PC-9 (cell line): Measurements from ENCODE around the gene RXRB. TPM values are rescaled to one million over a fixed set of nuclear protein-coding genes. Genes with fewer than 3 reads are reported as not detected.

Experiments used
- BruUV-seq: library from RNA; stranded (reverse); fragments of 400-500 nt; replicated peaks from 2 replicates; lab custom pipeline; 2021; lab: Mats Ljungman, UMichigan
- CTCF ChIA-PET: fragments of 300-600 bp; sonication (Branson Sonifier 250); formaldehyde crosslinking; loops from one replicate; lab custom pipeline; 2022; ENCODE audit warnings: antibody characterized with exemption; lab: Charles Lee
- POLR2A ChIA-PET: fragments of 300-600 bp; sonication (Branson Sonifier 250); formaldehyde crosslinking; loops from one replicate; lab custom pipeline; 2022; ENCODE audit warnings: antibody characterized with exemption; ENCODE audit not compliant: unreplicated experiment; lab: Charles Lee
- DNase-seq, 2 experiments: peaks; one replicate each; pipeline versions ENCODE4 v3.0.0 to v3.0.0-alpha.2; 2015 to 2022; ENCODE audit warnings: mixed read lengths in 1 of 2
- H2AFZ ChIP-seq: fragments of 200-600 bp; sonication (generic); 2 replicates; pipeline ENCODE4 v1.8.1; 2017; ENCODE audit warnings: antibody characterized with exemption
- H3F3A ChIP-seq: fragments of 200-600 bp; sonication (generic); 2 replicates; pipeline ENCODE4 v1.8.1; 2017; ENCODE audit warnings: antibody characterized with exemption, mild to moderate bottlenecking, low read depth; ENCODE audit not compliant: insufficient read depth
- H3K27ac ChIP-seq: fragments of 200-600 bp; sonication (generic); 2 replicates; pipeline ENCODE4 v1.6.1; 2016; ENCODE audit warnings: mixed run types
- H3K27me3 ChIP-seq: fragments of 200-600 bp; sonication (generic); 2 replicates; pipeline ENCODE4 v1.6.1; 2016; ENCODE audit warnings: low read depth, mixed run types; ENCODE audit not compliant: insufficient read depth
- H3K36me3 ChIP-seq: fragments of 200-600 bp; sonication (generic); 2 replicates; pipeline ENCODE4 v1.6.1; 2016; ENCODE audit warnings: low read depth, mixed run types
- H3K4me1 ChIP-seq: fragments of 200-600 bp; sonication (generic); replicated peaks from 2 replicates; pipeline ENCODE4 v1.6.1; 2016; ENCODE audit warnings: mixed run types; ENCODE audit not compliant: insufficient read depth
- H3K4me2 ChIP-seq: fragments of 200-600 bp; sonication (generic); 2 replicates; pipeline ENCODE4 v1.6.1; 2017; ENCODE audit warnings: mixed run types
- H3K4me3 ChIP-seq: fragments of 200-600 bp; sonication (generic); 2 replicates; pipeline ENCODE4 v1.6.1; 2016; ENCODE audit warnings: mixed run types
- H3K79me2 ChIP-seq: fragments of 200-600 bp; sonication (generic); 2 replicates; pipeline ENCODE4 v1.6.1; 2017; ENCODE audit warnings: low read depth, mixed run types
- H3K9me2 ChIP-seq: fragments of 200-600 bp; sonication (generic); 2 replicates; pipeline ENCODE4 v1.8.1; 2017; ENCODE audit warnings: mild to moderate bottlenecking; ENCODE audit not compliant: insufficient read depth
- H3K9me3 ChIP-seq: fragments of 200-600 bp; sonication (generic); 2 replicates; pipeline ENCODE4 v1.8.1; 2016; ENCODE audit warnings: low read depth; ENCODE audit not compliant: insufficient read depth
- H4K20me1 ChIP-seq: fragments of 200-600 bp; sonication (generic); 2 replicates; pipeline ENCODE4 v1.8.1; 2017; ENCODE audit not compliant: insufficient read depth
- EZH2 ChIP-seq: fragments of 200-600 bp; sonication (generic); IDR thresholded peaks from 2 replicates; pipeline ENCODE4 v1.8.0; 2017; ENCODE audit warnings: antibody characterized with exemption, low read depth
- intact Hi-C: fragments of 100-400 bp; cut with micrococcal nuclease; formaldehyde crosslinking; loops from one replicate; pipeline ENCODE4 v1.10.0; 2022; ENCODE audit not compliant: unreplicated experiment
- total RNA-seq: library from RNA; stranded (reverse); gene quantifications from 2 replicates; pipeline ENCODE4 v1.2.3, GENCODE V29; 2021
- TF ChIP-seq, protein P1 (sequence below): fragments of 200-600 bp; sonication (generic); conservative IDR thresholded peaks from 2 replicates; pipeline ENCODE4 v1.6.1; 2017; ENCODE audit warnings: mixed run types, antibody characterized with exemption, mild to moderate bottlenecking, moderate library complexity

RXRB gene
- total RNA-seq, 1 experiment from 2014 or later: 49.8 TPM

DNA sequence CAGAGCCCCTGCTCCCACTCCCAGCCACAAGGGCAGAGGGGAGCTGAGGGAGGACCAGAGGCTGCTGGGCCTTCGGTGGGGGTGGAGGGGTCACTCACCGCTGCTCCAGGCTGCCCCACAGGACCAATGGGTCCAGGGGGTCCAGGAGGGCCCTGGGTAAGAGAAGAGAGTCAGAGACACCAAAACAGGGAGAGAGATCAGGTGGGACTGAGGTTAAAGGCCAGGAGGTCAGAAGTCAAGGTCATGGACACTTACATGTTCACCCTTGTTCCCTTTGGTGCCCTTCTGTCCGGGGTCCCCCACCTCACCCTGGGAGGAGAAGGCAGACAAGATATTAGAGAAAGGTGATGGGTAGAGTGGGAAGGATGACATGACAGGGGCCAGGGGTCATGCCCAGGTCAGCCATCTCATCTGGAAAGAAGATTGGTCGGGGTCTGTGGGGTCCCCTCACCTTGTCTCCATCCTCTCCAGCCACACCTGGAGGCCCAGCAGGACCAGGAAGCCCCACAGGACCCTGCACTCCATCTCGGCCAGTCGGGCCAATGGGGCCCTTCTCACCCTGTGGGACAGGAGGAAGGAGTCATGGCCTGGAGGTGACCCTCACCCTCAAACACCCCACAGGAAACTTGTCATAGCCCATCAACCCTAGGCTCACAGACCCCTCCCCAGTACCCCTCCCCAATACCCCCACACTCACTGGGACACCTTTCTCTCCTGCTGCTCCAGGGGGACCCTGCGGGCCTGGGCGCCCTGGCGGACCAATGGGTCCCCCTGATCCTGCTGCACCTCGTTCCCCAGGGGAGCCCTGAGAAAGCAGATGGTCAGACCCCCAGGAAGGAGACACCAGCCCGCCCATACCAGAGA, 29.2 kb downstream of the RXRB start:
- no peak overlapping the region for H2AFZ ChIP-seq
- CTCF ChIA-PET: no interaction called here
- no peaks in the 10 kb centered on the region for H4K20me1 ChIP-seq
- H3F3A ChIP-seq: no peaks in the 10 kb centered on the region
- no TSS peak for BruUV-seq
- TF ChIP-seq, protein P1, sequence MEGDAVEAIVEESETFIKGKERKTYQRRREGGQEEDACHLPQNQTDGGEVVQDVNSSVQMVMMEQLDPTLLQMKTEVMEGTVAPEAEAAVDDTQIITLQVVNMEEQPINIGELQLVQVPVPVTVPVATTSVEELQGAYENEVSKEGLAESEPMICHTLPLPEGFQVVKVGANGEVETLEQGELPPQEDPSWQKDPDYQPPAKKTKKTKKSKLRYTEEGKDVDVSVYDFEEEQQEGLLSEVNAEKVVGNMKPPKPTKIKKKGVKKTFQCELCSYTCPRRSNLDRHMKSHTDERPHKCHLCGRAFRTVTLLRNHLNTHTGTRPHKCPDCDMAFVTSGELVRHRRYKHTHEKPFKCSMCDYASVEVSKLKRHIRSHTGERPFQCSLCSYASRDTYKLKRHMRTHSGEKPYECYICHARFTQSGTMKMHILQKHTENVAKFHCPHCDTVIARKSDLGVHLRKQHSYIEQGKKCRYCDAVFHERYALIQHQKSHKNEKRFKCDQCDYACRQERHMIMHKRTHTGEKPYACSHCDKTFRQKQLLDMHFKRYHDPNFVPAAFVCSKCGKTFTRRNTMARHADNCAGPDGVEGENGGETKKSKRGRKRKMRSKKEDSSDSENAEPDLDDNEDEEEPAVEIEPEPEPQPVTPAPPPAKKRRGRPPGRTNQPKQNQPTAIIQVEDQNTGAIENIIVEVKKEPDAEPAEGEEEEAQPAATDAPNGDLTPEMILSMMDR: no peak
- TF ChIP-seq EZH2: no peak
- intact Hi-C loops: no loop called here
- no peaks in the 10 kb centered on the region for H3K36me3 ChIP-seq
- POLR2A ChIA-PET: no interaction called here
- H3K9me2 ChIP-seq: no peaks in the 10 kb centered on the region
- H3K4me1 ChIP-seq: no peaks in the 10 kb centered on the region
- H3K4me2 ChIP-seq: no peak overlapping the region
- no peaks in the 10 kb centered on the region for H3K9me3 ChIP-seq
- H3K27ac ChIP-seq: no peak overlapping the region
- H3K27me3 ChIP-seq: peaks cover 48% of the 10 kb centered on the region
- no peaks in the 10 kb centered on the region for H3K79me2 ChIP-seq
- H3K4me3 ChIP-seq: no peak overlapping the region
- no peak for DNase-seq

DNA sequence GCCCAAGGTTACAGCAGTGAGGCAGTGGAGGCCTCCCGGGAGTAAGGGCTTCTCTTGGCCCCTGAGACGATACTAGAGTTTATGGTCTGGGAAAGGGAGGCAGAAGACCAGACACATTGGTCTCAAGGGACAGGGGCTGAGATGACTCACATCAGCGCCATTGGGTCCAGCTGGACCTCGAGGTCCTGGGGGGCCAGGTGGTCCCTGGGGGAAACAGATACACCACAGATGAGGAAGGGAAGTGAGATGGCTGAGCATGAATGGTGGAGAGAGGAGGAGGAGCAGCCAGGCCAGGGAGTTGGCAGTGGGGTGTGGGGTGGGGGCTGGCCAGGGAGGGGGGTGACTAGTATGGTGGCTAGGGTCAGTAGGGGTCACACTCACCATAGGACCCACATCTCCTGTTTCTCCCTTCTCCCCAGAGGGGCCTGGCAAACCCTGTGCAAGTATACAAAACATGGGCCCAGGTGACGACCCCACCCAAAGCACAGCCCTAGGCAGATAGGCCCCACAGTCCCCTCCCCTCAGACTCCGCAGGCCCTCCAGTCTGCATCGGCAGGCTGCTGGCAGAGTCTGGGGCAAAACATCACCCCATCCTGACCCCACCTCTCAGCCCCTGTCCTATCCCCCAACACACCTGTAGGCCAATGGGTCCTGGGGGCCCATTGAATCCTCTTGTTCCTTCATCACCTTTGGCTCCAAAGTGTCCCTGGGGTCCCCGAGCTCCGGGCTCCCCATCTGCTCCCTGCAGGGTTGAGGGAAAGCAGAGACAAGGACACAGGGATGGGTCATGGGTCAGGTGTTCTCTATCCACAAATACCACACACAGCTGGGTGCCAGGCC, 30.1 kb downstream of the RXRB start:
- intact Hi-C loops: no loop called here

More for the DNA sequence above, 30.1 kb downstream of the RXRB start:
- H3F3A ChIP-seq: no peaks in the 10 kb centered on the region
- no peak overlapping the region for H3K4me3 ChIP-seq
- H3K27ac ChIP-seq: no peak overlapping the region
- no peaks in the 10 kb centered on the region for H3K4me1 ChIP-seq
- no peak for TF ChIP-seq EZH2
- TF ChIP-seq, protein P1: no peak
- no peaks in the 10 kb centered on the region for H3K9me2 ChIP-seq
- BruUV-seq: no TSS peak
- H3K27me3 ChIP-seq: peaks cover 48% of the 10 kb centered on the region
- no peak overlapping the region for H2AFZ ChIP-seq
- ChIA-PET POLR2A (no interaction called here), CTCF (no interaction called here)
- no peak for DNase-seq
- H3K4me2 ChIP-seq: no peak overlapping the region
- no peaks in the 10 kb centered on the region for H3K36me3 ChIP-seq
- H3K79me2 ChIP-seq: no peaks in the 10 kb centered on the region
- no peaks in the 10 kb centered on the region for H3K9me3 ChIP-seq
- no peaks in the 10 kb centered on the region for H4K20me1 ChIP-seq
